GM12872 (cell line): ENCODE measurements around the gene LYZ.

Experiments
- CTCF ChIP-seq: IDR thresholded peaks from 3 replicates; pipeline ENCODE4 v1.5.1; 2011; ENCODE audit warnings: low read depth, mild to moderate bottlenecking, low read length, moderate library complexity; ENCODE audit not compliant: insufficient read depth

The LYZ gene

DNA sequence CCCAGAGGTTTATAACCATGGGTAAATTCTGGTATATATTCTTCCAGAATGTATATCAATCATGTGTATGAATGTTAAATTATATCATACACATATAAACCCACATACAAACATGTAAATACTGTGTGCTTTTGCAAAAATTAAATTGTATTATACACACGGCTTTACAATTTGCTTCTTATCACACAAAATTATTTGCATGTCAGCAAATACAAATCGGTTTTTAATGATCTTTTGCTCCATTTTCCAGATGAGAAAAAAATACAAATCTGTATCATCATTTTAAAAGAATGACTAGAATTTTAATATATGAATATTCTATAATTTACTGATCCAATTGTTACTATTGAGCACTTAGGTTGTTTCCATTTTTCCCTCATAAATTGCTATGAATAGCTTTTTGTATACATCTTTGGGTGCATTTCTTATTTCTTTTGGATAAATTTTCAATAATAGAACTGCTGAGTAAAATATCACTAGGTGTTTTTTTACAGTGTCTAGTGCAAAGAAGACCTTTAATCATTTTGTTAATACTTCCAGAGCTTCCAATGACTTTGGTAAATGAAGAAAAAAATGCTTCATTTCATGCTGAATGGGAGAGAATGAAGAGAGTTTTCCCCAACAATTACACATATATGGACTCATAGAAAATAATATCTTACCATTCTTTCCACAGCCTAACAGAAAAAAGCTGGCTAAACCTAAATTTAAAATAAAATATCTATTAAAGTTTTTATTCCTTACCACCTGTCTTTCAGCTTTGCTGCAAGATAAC, 3.5 kb downstream of the LYZ start:
- no peak for TF ChIP-seq CTCF

DNA sequence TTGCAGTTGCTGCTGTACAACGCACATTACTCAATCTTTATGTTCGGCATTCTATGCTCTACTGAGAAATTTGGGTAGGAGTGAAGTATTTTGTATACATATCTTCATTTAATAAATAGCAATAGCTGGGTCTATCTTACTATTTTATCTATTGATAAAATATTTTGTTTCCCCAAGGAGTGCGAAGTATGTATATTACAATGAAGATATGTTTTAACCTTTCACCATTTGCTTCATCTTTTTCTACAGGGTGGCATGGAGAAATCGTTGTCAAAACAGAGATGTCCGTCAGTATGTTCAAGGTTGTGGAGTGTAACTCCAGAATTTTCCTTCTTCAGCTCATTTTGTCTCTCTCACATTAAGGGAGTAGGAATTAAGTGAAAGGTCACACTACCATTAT, 4.7 kb downstream of the LYZ start:
- no peak for TF ChIP-seq CTCF

- TF ChIP-seq CTCF = no peak
Observed at GRCh38 chr12:69354172-69354555, 6.0 kb downstream of the LYZ start.

DNA sequence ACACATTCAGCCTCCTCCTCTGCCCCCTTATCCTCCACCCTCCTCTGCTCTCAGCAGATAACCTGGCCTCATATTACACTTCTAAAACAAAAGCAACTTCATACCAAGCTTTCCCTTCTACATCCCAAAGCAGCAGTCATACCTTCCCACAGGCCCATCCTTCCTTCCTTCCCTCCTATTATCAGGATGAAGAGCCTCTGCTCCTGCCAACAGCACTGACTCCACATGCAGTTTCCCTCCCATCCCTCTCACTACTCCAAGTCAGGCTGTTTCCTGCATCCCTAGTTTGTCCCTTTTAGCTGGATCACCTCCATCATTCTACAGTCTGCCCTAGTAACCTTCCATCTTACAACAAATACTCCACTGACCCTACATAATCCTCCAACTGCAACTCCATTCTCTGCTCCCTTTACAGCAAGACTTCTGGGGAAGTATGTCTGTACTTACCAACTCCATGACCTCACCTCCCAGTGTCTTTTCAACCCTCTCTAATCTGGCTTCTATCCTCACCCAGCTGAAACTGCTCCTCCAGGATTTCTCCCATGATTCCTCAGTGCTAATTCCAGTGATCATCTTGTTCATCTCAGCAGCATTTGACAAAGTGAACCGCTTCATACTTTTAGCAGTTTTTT, 6.5 kb downstream of the LYZ start:
- no peak for TF ChIP-seq CTCF

DNA sequence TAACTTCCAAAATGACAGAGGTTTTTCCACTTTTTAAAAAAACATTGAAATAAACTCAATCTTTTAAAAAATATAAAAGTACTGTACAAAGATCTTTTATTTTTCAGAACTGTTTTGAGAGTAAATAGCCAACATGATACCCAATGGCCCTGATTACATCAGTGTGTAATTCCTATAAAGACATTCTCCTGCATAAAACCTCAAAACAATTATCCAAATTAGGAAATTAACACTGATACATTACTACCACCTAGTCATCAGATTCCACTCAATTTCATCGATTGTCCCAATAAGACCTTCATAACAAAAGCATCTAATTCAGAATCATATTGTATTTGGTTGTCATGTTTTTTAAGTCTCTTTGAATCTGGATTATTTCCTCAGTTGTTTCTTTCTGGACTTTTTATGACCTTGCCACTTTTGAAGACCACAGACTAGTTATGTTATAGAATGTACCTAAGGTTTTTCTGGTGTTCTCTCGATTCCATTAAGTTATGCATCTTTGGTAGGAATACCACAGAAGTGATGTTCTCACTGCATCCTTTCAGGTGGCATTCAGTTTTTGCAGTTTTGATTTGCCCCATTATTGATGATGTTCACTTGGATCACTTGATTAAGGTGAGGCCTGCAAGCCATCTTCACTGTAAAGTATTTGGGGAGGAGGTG, 7.3 kb downstream of the LYZ start:
- no peak for TF ChIP-seq CTCF

- TF ChIP-seq CTCF = no peak
Observed at GRCh38 chr12:69359531-69360347, 11.6 kb downstream of the LYZ start, which contains the start of gene YEATS4. Gene YEATS4, plus strand, starts transcription at chr12:69359743. Its CDS starts 230 bp downstream, at chr12:69359973.

- TF ChIP-seq CTCF = no peak
Observed at GRCh38 chr12:69360348-69360672, 12.1 kb downstream of the LYZ start.
